ENCODE data around the gene ACACA.
A peak's percentile ranks its signal among the peaks of the same experiment; 100 is the strongest.

ACACA gene

DNA sequence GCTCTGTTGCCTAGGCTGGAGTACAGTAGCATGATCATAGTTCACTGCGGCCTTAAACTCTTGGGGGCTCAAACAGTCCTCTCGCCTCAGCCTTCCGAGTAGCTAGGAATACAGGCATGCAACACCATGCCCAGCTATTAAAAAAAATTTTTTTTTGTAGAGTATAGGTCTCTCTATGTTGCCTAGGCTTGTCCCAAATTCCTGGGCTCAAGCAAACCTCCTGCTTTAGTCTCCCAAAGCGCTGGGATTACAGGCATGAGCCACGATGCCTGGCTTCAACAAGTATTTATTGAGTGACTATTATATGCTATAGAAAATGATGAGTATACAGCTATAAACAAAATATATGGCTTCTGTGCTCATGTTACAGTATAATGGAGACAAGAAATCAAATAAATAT is 97.6 kb downstream of the ACACA start:
- no peak for DNase-seq (ENCODE audit: extremely low spot score)
- ChIA-PET CTCF (no interaction called here), POLR2A (no interaction called here)
- TF ChIP-seq FOXM1 (IDR thresholded peaks at IDR 0.05; ENCODE audit: borderline replicate concordance): no peak
- TF ChIP-seq BHLHE40 (IDR thresholded peaks at IDR 0.05; ENCODE audit: borderline replicate concordance): no peak
- TF ChIP-seq ZNF384 (IDR thresholded peaks at IDR 0.05): no peak
- TF ChIP-seq NFRKB (IDR thresholded peaks at IDR 0.05): no peak
- TF ChIP-seq ARNT (IDR thresholded peaks at IDR 0.05): no peak
- no peak for TF ChIP-seq FOXA1 (IDR thresholded peaks at IDR 0.05)
- no peak for TF ChIP-seq SP1 (IDR thresholded peaks at IDR 0.05)
- no peak for TF ChIP-seq SUZ12 (IDR thresholded peaks at IDR 0.05)
- no peak for TF ChIP-seq HDGF (IDR thresholded peaks at IDR 0.05; ENCODE audit: borderline replicate concordance)
- no peak for TF ChIP-seq L3MBTL2 (conservative IDR thresholded peaks at IDR 0.05)
- TF ChIP-seq TARDBP (IDR thresholded peaks at IDR 0.05): no peak
- TF ChIP-seq FOXK2 (IDR thresholded peaks at IDR 0.05): no peak
- no peak for TF ChIP-seq ELF4 (IDR thresholded peaks at IDR 0.05)
- no peak for TF ChIP-seq CTBP1 (IDR thresholded peaks at IDR 0.05; ENCODE audit: borderline replicate concordance)

DNA sequence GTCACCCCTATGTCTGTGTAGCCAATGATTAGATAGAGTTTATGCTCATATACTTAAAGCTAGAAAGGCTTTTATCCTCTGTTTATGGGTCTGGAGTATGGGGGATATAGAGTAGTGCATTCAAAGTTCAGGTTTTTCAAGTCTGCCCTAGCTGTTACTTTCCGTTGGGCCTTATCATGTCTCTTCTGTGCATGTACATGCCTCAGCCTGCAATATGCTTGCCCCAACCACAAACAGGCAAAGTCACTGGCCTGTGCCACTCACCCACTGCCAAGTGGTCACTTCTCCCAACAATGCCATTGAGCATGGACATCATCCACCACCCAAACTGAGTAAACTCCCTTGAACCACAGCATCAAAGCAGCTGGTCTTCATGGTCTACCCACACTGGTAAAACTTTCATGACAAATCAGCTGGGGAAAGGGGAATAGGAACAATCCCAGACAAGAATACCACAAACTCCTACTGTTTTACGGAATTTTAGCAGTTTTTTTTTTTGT is 101.2 kb downstream of the ACACA start:
- DNase-seq (ENCODE audit: extremely low spot score): no peak
- POLR2A ChIA-PET: interaction anchor here (1.5 kb wide), 1 partner anchor 53 kb away, joined by 5 read pairs; no protein-coding TSS in a partner anchor
- CTCF ChIA-PET: no interaction called here

DNA sequence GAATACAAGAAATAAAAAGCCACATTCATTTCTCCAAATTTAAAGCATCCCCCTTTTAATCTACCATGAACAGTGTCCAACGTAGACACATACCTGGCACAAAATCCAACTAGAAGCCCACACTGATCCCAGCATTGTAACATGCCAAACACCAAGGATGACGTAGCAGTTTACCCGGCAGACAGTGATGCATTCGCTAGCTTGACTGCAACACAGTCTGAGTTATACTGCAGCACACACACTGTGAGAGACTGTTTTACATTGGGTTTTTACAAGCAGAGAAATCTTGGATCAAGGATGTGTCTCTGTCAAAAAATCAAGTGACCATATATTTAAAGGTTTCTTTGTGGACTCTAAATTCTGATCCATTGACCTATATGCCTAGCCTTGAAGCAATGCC is 105.3 kb downstream of the ACACA start:
- peak; percentile 27 for DNase-seq (ENCODE audit: extremely low spot score)
- ChIA-PET CTCF (interaction anchor here (1.3 kb wide), 1 partner anchor 72 kb away, joined by 6 read pairs; no protein-coding TSS in a partner anchor), POLR2A (interaction anchor here (0.7 kb wide), 1 partner anchor 57 kb away, joined by 4 read pairs; no protein-coding TSS in a partner anchor)
- TF ChIP-seq, protein P1, sequence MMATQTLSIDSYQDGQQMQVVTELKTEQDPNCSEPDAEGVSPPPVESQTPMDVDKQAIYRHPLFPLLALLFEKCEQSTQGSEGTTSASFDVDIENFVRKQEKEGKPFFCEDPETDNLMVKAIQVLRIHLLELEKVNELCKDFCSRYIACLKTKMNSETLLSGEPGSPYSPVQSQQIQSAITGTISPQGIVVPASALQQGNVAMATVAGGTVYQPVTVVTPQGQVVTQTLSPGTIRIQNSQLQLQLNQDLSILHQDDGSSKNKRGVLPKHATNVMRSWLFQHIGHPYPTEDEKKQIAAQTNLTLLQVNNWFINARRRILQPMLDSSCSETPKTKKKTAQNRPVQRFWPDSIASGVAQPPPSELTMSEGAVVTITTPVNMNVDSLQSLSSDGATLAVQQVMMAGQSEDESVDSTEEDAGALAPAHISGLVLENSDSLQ (IDR thresholded peaks at IDR 0.05): peak; percentile 79
- no peak for TF ChIP-seq ELF4 (IDR thresholded peaks at IDR 0.05)

More for the DNA sequence above, 101.2 kb downstream of the ACACA start:
- TF ChIP-seq ZNF384 (IDR thresholded peaks at IDR 0.05): no peak
- no peak for TF ChIP-seq FOXM1 (IDR thresholded peaks at IDR 0.05; ENCODE audit: borderline replicate concordance)
- no peak for TF ChIP-seq ARNT (IDR thresholded peaks at IDR 0.05)
- TF ChIP-seq FOXA1 (IDR thresholded peaks at IDR 0.05): no peak
- no peak for TF ChIP-seq SUZ12 (IDR thresholded peaks at IDR 0.05)
- TF ChIP-seq, protein P1 (IDR thresholded peaks at IDR 0.05): no peak
- no peak for TF ChIP-seq LEF1 (IDR thresholded peaks at IDR 0.05; ENCODE audit: borderline replicate concordance)
- TF ChIP-seq BHLHE40 (IDR thresholded peaks at IDR 0.05; ENCODE audit: borderline replicate concordance): no peak
- no peak for TF ChIP-seq TARDBP (IDR thresholded peaks at IDR 0.05)
- TF ChIP-seq L3MBTL2 (conservative IDR thresholded peaks at IDR 0.05): no peak
- no peak for TF ChIP-seq SP1 (IDR thresholded peaks at IDR 0.05)
- no peak for TF ChIP-seq ELF4 (IDR thresholded peaks at IDR 0.05)
- no peak for TF ChIP-seq FOXK2 (IDR thresholded peaks at IDR 0.05)
- TF ChIP-seq NFRKB (IDR thresholded peaks at IDR 0.05): no peak
- TF ChIP-seq HDGF (IDR thresholded peaks at IDR 0.05; ENCODE audit: borderline replicate concordance): no peak
- TF ChIP-seq CTBP1 (IDR thresholded peaks at IDR 0.05; ENCODE audit: borderline replicate concordance): no peak

DNA sequence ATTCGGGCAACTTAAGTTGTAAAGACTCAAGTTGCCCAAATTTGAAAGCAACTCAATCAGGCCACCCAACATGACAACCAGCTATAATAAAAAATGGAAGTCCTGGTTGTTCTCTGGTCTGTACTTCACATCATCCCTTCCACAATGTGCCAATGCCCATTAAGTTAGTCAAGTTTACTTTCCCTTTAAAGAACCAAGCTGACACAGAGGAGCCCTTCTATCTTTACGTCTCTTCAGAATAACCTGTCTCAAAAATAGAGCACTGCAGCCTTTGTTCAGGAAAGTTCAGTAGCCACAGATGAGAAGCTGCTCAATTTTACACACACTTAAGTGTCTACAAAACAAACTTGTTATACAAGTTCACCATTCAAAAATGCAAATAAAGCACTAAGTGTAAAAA is 106.0 kb downstream of the ACACA start:
- no peak for TF ChIP-seq ARNT (IDR thresholded peaks at IDR 0.05)
- TF ChIP-seq, protein P1 (IDR thresholded peaks at IDR 0.05): no peak
- no peak for TF ChIP-seq ELF4 (IDR thresholded peaks at IDR 0.05)
- TF ChIP-seq FOXM1 (IDR thresholded peaks at IDR 0.05; ENCODE audit: borderline replicate concordance): no peak
- no peak for TF ChIP-seq FOXA1 (IDR thresholded peaks at IDR 0.05)
- no peak for TF ChIP-seq CTBP1 (IDR thresholded peaks at IDR 0.05; ENCODE audit: borderline replicate concordance)
- no peak for TF ChIP-seq TARDBP (IDR thresholded peaks at IDR 0.05)
- no peak for TF ChIP-seq LEF1 (IDR thresholded peaks at IDR 0.05; ENCODE audit: borderline replicate concordance)
- ChIA-PET CTCF (interaction anchor here (0.8 to 1.3 kb wide), 2 partner anchors 20 to 73 kb away, joined by 3 to 6 read pairs; no protein-coding TSS in a partner anchor), POLR2A (interaction anchor here (0.7 kb wide), 1 partner anchor 58 kb away, joined by 4 read pairs; no protein-coding TSS in a partner anchor)
- DNase-seq (ENCODE audit: extremely low spot score): no peak

DNA sequence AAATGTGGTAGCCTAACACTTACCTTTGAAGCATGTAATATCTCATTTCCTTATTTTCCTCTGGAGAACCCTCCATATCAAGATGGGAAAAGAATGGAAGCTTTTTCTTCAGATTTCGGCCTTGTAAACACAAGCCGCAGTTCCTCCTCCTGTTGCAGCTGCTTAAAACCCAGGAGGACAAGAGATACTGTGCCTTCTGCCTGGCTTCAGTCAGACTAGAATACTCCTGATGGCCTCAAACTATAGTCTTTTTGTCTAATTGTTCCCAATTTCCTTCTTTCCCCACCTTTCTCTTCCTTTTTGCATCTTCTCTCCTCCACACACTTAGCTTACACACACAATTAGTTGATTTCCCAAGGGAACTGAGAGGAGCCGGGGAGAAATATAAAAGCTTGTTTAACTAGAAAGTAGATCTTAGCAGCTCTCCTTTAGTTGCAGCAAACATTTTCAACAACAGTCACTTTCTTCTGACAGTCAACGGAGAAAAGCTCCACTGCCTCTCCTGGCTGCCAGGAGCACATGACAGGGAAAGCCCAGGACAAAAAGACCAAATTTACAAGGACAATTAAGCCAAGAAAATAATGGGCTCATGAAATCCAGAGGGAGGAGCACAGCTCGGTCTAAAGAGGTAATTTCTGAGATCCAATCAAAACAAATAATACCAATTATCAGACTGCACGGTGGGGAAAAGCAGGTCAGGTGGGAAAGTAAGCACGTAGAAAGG is 107.2 kb downstream of the ACACA start:
- DNase-seq (ENCODE audit: extremely low spot score): peak; percentile 11
- ChIA-PET CTCF (interaction anchor here (0.6 kb wide), 2 partner anchors 53 to 88 kb away, joined by 3 read pairs; no protein-coding TSS in a partner anchor), POLR2A (interaction anchor here (0.8 to 1.3 kb wide), 3 partner anchors 13 to 62 kb away, joined by 3 to 4 read pairs (median 4); no protein-coding TSS in a partner anchor)
- TF ChIP-seq SUZ12 (IDR thresholded peaks at IDR 0.05) (no peak), ZNF384 (IDR thresholded peaks at IDR 0.05) (no peak), FOXM1 (IDR thresholded peaks at IDR 0.05; ENCODE audit: borderline replicate concordance) (no peak), FOXK2 (IDR thresholded peaks at IDR 0.05) (no peak), ELF4 (IDR thresholded peaks at IDR 0.05) (no peak), HDGF (IDR thresholded peaks at IDR 0.05; ENCODE audit: borderline replicate concordance) (no peak), SP1 (IDR thresholded peaks at IDR 0.05) (no peak), FOXA1 (IDR thresholded peaks at IDR 0.05) (no peak), LEF1 (IDR thresholded peaks at IDR 0.05; ENCODE audit: borderline replicate concordance) (no peak), ARNT (IDR thresholded peaks at IDR 0.05) (no peak), L3MBTL2 (conservative IDR thresholded peaks at IDR 0.05) (no peak), TARDBP (IDR thresholded peaks at IDR 0.05) (no peak), NFRKB (IDR thresholded peaks at IDR 0.05) (no peak), BHLHE40 (IDR thresholded peaks at IDR 0.05; ENCODE audit: borderline replicate concordance) (no peak), CTBP1 (IDR thresholded peaks at IDR 0.05; ENCODE audit: borderline replicate concordance) (no peak)
- TF ChIP-seq, protein P1 (IDR thresholded peaks at IDR 0.05): no peak

Measured in HEK293T (cell line).